NT2/D1 (cell line): ENCODE data around the gene SORBS1.

Source experiments
- YY1 ChIP-seq: IDR thresholded peaks from 2 replicates; pipeline ENCODE4 v1.6.1; 2011; ENCODE audit not compliant: insufficient read length, insufficient read depth
- ZNF274 ChIP-seq: IDR thresholded peaks from 2 replicates; pipeline ENCODE4 v1.6.1; 2011; ENCODE audit warnings: mild to moderate bottlenecking, low read depth, low read length

DNA sequence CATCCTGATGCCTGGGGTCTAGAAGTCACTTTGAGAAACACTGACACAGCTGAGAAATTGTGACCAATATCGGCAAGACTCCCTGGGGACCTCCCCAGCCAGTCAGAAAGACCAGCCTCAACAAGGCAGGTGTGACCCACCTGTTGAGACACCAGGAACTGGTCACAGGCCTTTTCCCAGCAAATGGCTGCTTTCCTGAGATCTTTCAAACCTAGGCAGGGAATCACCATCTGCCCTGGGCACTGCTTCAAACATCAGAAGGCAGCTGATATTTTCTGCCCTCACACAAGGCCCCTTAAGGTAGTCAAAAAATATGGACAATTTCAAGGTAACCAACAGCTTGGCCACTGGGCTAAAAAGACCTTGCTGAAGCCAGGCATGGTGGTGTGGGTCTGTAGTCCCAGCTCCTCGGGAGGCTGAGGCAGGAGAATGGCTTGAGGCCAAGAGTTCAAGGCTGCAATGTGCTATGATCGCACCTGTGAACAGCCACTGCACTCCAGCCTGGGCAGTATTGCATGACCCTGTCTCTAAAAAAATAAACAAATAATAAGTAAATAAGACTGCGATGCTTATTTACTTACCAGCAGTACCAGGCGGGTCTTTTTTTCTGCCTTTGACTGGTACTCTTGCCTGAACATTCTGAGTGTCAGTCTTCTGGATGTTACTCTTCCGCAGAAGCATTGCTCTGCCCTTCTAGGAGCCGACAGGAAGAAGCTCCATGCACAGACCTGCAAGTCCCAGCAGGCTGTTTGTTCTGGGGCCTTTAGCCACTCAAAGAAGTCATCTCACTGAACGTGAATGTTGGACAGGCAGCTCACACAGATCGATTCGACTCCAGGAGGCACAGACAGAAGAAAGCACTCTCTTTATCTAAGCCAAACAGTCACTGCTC lies 59.7 kb downstream of the SORBS1 start:
- no peak for TF ChIP-seq YY1
- no peak for TF ChIP-seq ZNF274
